Spinal cord (tissue), 10 donors: ENCODE measurements around the gene EFCAB7. TPM values are rescaled to one million over a fixed set of nuclear protein-coding genes. Genes with fewer than 3 reads are reported as not detected.
A peak's percentile ranks its signal among the peaks of the same experiment; 100 is the strongest.

ENCODE experiments used
- DNase-seq, 6 donors: peaks; one replicate each; pipeline versions ENCODE4 v3.0.0 to v3.0.0-alpha.2; 2013 to 2015; ENCODE audit warnings: low spot score in 6 of 6, low read depth in 4 of 6
- H3K27ac ChIP-seq: one replicate; pipeline ENCODE4 v1.5.1; 2013; ENCODE audit warnings: low read depth, low read length, control low read depth
- H3K27me3 ChIP-seq: one replicate; pipeline ENCODE4 v1.6.1; 2013; ENCODE audit warnings: low read length; ENCODE audit not compliant: control insufficient read depth, insufficient read depth
- H3K36me3 ChIP-seq: one replicate; pipeline ENCODE4 v1.6.1; 2013; ENCODE audit warnings: low read length; ENCODE audit not compliant: control insufficient read depth, insufficient read depth
- H3K4me1 ChIP-seq: one replicate; pipeline ENCODE4 v1.6.1; 2013; ENCODE audit warnings: low read length; ENCODE audit not compliant: control insufficient read depth, insufficient read depth
- H3K4me3 ChIP-seq: one replicate; pipeline ENCODE4 v1.5.1; 2013; ENCODE audit warnings: low read depth, low read length, control low read depth
- H3K9me3 ChIP-seq: one replicate; pipeline ENCODE4 v1.6.1; 2013; ENCODE audit warnings: low read length; ENCODE audit not compliant: control insufficient read depth, insufficient read depth
- WGBS: methylation state at CpG from one replicate; pipeline ENCODE4 v1.1.5; 2013; ENCODE audit warnings: missing lambda C conversion rate; ENCODE audit not compliant: insufficient coverage; 5-methylcytosine and 5-hydroxymethylcytosine counted together
- polyA plus RNA-seq, 2 donors: library from polyadenylated mRNA; unstranded; fragments of 120-200 nt; gene quantifications; one replicate each; pipeline ENCODE4 v1.2.1, GENCODE V29; 2013; ENCODE audit not compliant: insufficient read length in 2 of 2
- total RNA-seq, 2 donors: library from RNA; depleted of rRNA in 1 of 2; stranded (reverse); fragments of 120-200 nt in 1 of 2; fragments of >200 nt in 1 of 2; gene quantifications; one replicate each; pipeline versions ENCODE4 v1.2.3 to v1.2.4, GENCODE V29; 2013 to 2014
- donor health status: healthy.

The EFCAB7 gene
- total and polyA plus RNA-seq, 4 donors, result 21.4 to 32.3 (median 22.2) TPM

DNA sequence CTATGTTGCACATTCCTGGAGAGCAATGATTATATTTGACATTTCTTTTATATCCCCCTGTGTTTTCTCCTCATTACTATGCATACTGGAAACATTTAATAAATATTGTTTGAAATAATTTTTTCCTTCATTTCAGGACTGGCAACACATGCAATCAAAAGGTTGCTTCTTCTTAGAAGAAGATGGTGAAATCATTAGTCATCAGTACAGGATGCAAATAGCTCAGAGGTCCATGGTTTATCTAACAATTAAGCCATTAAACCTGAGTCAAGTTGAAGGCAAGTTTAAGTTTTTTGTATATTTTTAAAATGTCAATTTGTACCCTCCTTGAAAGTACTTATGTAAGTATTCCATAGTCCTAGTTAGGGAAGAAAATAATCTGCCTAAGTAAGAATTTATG lies 22.5 kb downstream of the EFCAB7 start:
- Histone ChIP-seq H3K36me3 (peaks cover 13% of the 10 kb centered on the region), H3K4me1 (no peaks in the 10 kb centered on the region), H3K27me3 (no peaks in the 10 kb centered on the region), H3K27ac (no peak overlapping the region), H3K9me3 (no peaks in the 10 kb centered on the region), H3K4me3 (no peak overlapping the region)
- no peak for DNase-seq

- DNase-seq, result no peak
- WGBS, result 100% methylated on average over 2 of the region's 2 CpGs
- Histone ChIP-seq H3K4me1 (no peaks in the 10 kb centered on the region), H3K9me3 (no peaks in the 10 kb centered on the region), H3K27ac (no peak overlapping the region), H3K36me3 (peaks cover 10% of the 10 kb centered on the region), H3K27me3 (no peaks in the 10 kb centered on the region), H3K4me3 (no peak overlapping the region)
These were observed 24.4 kb downstream of the EFCAB7 start for GRCh38 chr1:63547621-63548294.

GRCh38 chr1:63548303-63548702 lies 25.0 kb downstream of the EFCAB7 start:
- H3K9me3 ChIP-seq, result no peaks in the 10 kb centered on the region
- no peaks in the 10 kb centered on the region for H3K4me1 ChIP-seq
- no peak overlapping the region for H3K27ac ChIP-seq
- H3K4me3 ChIP-seq, result no peak overlapping the region
- no peaks in the 10 kb centered on the region for H3K27me3 ChIP-seq
- WGBS, result no CpG with 5 or more reads among the region's 2 CpGs
- no peak for DNase-seq
- H3K36me3 ChIP-seq, result peaks cover 10% of the 10 kb centered on the region

DNA sequence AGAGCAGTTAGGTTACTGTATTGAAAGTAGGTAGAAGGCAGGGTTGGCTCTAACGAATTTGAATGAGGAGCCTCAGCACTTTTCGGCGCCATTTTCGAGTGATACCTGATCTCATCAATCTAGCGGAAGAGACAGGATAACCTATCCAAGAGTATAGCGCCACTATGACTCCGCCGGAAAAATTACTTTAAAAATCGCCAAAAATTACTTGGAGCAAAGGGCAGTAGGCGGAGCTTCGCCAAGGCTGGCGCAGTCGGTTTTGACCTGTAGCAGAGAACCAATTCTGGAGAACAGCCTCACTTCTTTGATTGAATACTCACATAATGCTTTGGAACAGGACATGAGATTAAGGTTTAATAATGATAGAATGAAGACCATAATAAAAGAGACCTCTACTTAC lies 25.6 kb downstream of the EFCAB7 start:
- Histone ChIP-seq H3K36me3 (peaks cover 10% of the 10 kb centered on the region), H3K4me3 (no peak overlapping the region), H3K27me3 (no peaks in the 10 kb centered on the region), H3K9me3 (no peaks in the 10 kb centered on the region), H3K4me1 (no peaks in the 10 kb centered on the region), H3K27ac (no peak overlapping the region)
- WGBS, result 97% methylated on average over 10 of the region's 13 CpGs
- DNase-seq, result no peak

- H3K4me1 ChIP-seq, result no peaks in the 10 kb centered on the region
- H3K9me3 ChIP-seq, result no peaks in the 10 kb centered on the region
- peaks cover 3% of the 10 kb centered on the region for H3K36me3 ChIP-seq
- H3K27me3 ChIP-seq, result no peaks in the 10 kb centered on the region
- DNase-seq, result no peak
- H3K27ac ChIP-seq, result no peak overlapping the region
- no peak overlapping the region for H3K4me3 ChIP-seq
These were observed 32.2 kb downstream of the EFCAB7 start for GRCh38 chr1:63555480-63555879.

DNA sequence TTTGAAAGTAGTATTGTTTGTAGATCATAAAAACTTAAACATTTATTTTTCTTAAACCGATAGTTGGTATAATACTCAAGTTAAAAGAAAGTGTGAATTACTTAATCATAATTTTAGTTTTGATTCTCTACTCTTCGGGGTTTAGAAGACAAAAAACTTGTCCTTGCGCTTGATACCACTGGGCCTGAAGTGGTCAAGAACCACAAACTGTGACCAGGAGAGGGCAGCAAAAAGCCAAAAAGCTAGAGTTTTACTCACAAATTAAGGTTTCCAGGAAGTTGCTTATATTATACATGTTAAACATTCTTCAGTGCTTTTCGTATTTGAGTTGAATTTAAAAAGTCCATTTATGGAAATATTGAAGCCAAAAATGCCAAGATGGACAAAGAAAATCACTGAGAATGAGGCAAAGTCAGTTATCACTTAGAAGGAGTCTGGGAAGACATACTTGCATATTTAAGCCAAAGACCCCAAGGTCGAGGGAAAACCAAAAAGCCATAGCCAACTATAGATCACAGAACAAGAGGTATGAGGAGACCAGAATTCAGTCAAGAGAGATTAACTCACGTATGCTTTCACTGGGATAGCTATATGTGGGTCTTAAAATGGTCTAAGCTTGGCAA lies 34.2 kb downstream of the EFCAB7 start:
- H3K4me1 ChIP-seq, result no peaks in the 10 kb centered on the region
- peaks cover 5% of the 10 kb centered on the region for H3K36me3 ChIP-seq
- no peaks in the 10 kb centered on the region for H3K27me3 ChIP-seq
- WGBS, result 100% methylated on average over 2 of the region's 6 CpGs
- DNase-seq, result peak in 3 of 6 donors; percentile 4 to 43 (median 40)
- no peak overlapping the region for H3K4me3 ChIP-seq
- H3K27ac ChIP-seq, result no peak overlapping the region
- H3K9me3 ChIP-seq, result no peaks in the 10 kb centered on the region

GRCh38 chr1:63559357-63559756 lies 36.0 kb downstream of the EFCAB7 start:
- Histone ChIP-seq H3K27me3 (no peaks in the 10 kb centered on the region), H3K36me3 (peaks cover 2% of the 10 kb centered on the region), H3K4me1 (no peaks in the 10 kb centered on the region), H3K4me3 (no peak overlapping the region), H3K27ac (no peak overlapping the region), H3K9me3 (no peaks in the 10 kb centered on the region)
- WGBS, result no CpG with 5 or more reads among the region's 2 CpGs
- DNase-seq, result no peak

- Histone ChIP-seq H3K27me3 (no peaks in the 10 kb centered on the region), H3K4me3 (no peak overlapping the region), H3K9me3 (no peaks in the 10 kb centered on the region), H3K27ac (no peak overlapping the region), H3K36me3 (peaks cover 2% of the 10 kb centered on the region), H3K4me1 (no peaks in the 10 kb centered on the region)
- no peak for DNase-seq
These were observed 40.4 kb downstream of the EFCAB7 start for GRCh38 chr1:63563745-63564144.

GRCh38 chr1:63569068-63569467 lies 45.7 kb downstream of the EFCAB7 start:
- Histone ChIP-seq H3K4me3 (no peak overlapping the region), H3K36me3 (no peaks in the 10 kb centered on the region), H3K9me3 (no peaks in the 10 kb centered on the region), H3K27me3 (no peaks in the 10 kb centered on the region), H3K27ac (no peak overlapping the region), H3K4me1 (no peaks in the 10 kb centered on the region)
- no peak for DNase-seq
- no CpG with 5 or more reads among the region's 4 CpGs for WGBS

GRCh38 chr1:63569640-63570316 lies 46.5 kb downstream of the EFCAB7 start:
- Histone ChIP-seq H3K4me1 (no peaks in the 10 kb centered on the region), H3K27me3 (no peaks in the 10 kb centered on the region), H3K36me3 (no peaks in the 10 kb centered on the region), H3K27ac (no peak overlapping the region), H3K9me3 (no peaks in the 10 kb centered on the region), H3K4me3 (no peak overlapping the region)
- WGBS, result no CpG with 5 or more reads among the region's 3 CpGs
- no peak for DNase-seq
